Immature natural killer cell (primary cell): ENCODE data around the gene ZMYND12. TPM values are rescaled to one million over a fixed set of nuclear protein-coding genes. Genes with fewer than 3 reads are reported as not detected.

Experiments
- DNase-seq, 3 donors: peaks; one replicate each; pipeline ENCODE4 v3.0.0; 2022; ENCODE audit warnings: mixed read lengths in 1 of 3
- H3K27ac Mint-ChIP-seq, 6 donors: one replicate each; pipeline ENCODE4 v1.8.0; 2020; ENCODE audit warnings: mixed read lengths in 6 of 6, mild to moderate bottlenecking in 5 of 6, inconsistent platforms in 4 of 6, moderate library complexity in 3 of 6
- H3K27me3 Mint-ChIP-seq, 3 donors: one replicate each; pipeline ENCODE4 v1.8.0; 2020 to 2021; ENCODE audit warnings: low read depth in 3 of 3, mild to moderate bottlenecking in 3 of 3, mixed read lengths in 3 of 3, moderate library complexity in 3 of 3, inconsistent platforms in 1 of 3
- H3K36me3 Mint-ChIP-seq, 3 donors: one replicate each; pipeline ENCODE4 v1.8.0; 2020; ENCODE audit warnings: mixed read lengths in 3 of 3, inconsistent platforms in 2 of 3, mild to moderate bottlenecking in 2 of 3
- H3K4me1 Mint-ChIP-seq, 2 donors: one replicate each; pipeline ENCODE4 v1.8.0; 2020; ENCODE audit warnings: inconsistent platforms in 2 of 2, mild to moderate bottlenecking in 2 of 2, mixed read lengths in 2 of 2, moderate library complexity in 1 of 2
- H3K4me3 Mint-ChIP-seq, 5 donors: one replicate each; pipeline ENCODE4 v1.8.0; 2020; ENCODE audit warnings: mild to moderate bottlenecking in 5 of 5, mixed read lengths in 5 of 5, inconsistent platforms in 3 of 5, moderate library complexity in 3 of 5
- H3K9me3 Mint-ChIP-seq, 6 donors: one replicate each; pipeline ENCODE4 v1.8.0; 2020; ENCODE audit warnings: mild to moderate bottlenecking in 6 of 6, mixed read lengths in 6 of 6, inconsistent platforms in 4 of 6, moderate library complexity in 3 of 6
- polyA plus RNA-seq, 3 donors: library from polyadenylated mRNA; unstranded; fragments of 300-500 nt; fragmentation: Illumina TruSeq; gene quantifications; one replicate each; pipeline ENCODE4 v1.2.3, GENCODE V29; 2021

ZMYND12 gene
- polyA plus RNA-seq, 3 donors from 2014 or later: 0.39 TPM; not detected in 2

DNA sequence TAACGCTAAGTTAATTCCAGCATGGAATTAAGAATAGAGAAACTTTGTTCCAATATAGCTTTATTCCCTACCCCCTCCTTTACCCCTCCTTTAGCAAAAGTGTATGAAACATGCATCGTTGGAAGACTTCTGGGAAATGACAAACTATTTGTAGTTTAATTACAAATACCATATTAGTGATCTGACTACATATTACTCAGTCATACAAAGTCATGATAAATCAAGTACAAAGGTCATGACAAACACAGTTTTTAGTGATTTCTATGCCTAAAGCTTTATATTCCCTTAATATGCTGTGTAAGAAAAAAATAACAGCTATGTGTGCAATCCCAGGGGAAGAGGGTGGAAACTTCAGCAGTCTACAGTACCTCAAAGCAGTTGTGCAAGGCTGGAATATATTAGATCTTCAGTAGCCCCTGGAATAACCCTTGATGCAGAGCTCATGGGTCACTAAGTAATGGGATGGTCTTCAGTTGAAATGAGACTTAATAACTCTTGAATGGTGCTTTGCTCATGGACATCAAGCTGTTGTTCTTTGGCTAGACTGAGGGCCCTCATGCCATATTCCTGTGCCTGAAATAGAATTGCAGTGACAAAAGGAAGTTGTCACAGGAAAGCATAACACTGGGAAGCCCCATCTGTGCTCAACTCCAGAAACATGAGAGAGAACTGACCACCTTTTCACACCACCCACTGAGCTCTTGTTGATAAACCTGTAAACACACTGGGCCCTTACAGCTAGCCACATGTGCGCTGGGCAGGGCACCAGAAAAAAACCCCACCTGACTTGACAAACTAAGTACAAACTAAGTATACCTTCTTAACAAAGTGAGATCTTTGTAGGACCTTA lies 25.3 kb downstream of the ZMYND12 start:
- H3K27me3 Mint-ChIP-seq: no peaks in the 10 kb centered on the region
- H3K9me3 Mint-ChIP-seq: no peaks in the 10 kb centered on the region
- no peak overlapping the region for H3K4me3 Mint-ChIP-seq
- H3K27ac Mint-ChIP-seq: peak overlapping the region in 2 of 6 donors; percentile 3 to 36
- H3K36me3 Mint-ChIP-seq: no peaks in the 10 kb centered on the region
- peaks cover 0 to under 1% of the 10 kb centered on the region in 2 donors for H3K4me1 Mint-ChIP-seq
- DNase-seq: peak; percentile 10 to 28 (median 15)

DNA sequence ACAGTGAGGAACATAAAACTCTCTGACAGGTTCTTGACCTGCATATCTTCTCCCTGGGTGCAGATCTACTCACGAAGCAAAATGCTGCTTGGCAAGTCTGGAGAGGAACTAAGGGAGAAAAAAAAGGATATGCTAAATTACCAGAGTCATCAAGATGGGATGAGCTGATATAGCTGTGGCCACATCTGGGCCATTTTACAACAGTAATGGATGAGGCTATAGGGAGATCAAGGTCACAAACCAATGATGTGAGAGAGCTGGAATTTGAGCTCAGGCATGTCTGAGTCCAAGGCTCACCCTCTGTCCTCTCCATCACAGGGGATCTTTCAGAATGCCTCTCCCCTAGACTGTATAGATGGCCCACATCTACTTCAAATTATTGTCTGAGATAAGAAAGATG lies 26.2 kb downstream of the ZMYND12 start:
- H3K27ac Mint-ChIP-seq: no peak overlapping the region
- H3K27me3 Mint-ChIP-seq: no peaks in the 10 kb centered on the region
- no peaks in the 10 kb centered on the region for H3K36me3 Mint-ChIP-seq
- peaks cover 0 to 10% of the 10 kb centered on the region in 2 donors for H3K4me1 Mint-ChIP-seq
- H3K9me3 Mint-ChIP-seq: no peaks in the 10 kb centered on the region
- no peak overlapping the region for H3K4me3 Mint-ChIP-seq
- DNase-seq: no peak

DNA sequence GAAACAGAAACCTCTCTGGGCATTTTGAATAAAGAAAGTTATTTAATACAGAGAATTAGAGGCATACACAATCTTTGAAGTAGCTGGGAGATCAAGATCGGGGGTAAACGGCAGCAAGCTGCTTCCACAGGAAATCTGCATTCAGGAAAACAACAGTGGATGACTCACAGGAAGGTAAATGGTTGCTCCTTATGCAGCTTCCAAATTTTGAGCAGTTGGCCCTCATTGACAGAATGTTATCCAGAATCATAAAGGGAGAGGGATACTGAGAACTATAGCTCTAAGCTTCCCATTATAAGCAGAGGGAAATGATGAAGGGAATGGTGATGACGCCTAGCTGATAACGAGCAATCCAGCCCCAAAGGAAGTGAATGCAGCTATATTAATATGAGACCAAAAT lies 28.6 kb downstream of the ZMYND12 start:
- Mint-ChIP-seq H3K27ac (no peak overlapping the region), H3K4me3 (no peak overlapping the region), H3K27me3 (peaks cover 0 to 2% (median 0%) of the 10 kb centered on the region in 3 donors), H3K9me3 (no peaks in the 10 kb centered on the region), H3K4me1 (peaks cover 0 to 10% of the 10 kb centered on the region in 2 donors), H3K36me3 (no peaks in the 10 kb centered on the region)
- DNase-seq: no peak

DNA sequence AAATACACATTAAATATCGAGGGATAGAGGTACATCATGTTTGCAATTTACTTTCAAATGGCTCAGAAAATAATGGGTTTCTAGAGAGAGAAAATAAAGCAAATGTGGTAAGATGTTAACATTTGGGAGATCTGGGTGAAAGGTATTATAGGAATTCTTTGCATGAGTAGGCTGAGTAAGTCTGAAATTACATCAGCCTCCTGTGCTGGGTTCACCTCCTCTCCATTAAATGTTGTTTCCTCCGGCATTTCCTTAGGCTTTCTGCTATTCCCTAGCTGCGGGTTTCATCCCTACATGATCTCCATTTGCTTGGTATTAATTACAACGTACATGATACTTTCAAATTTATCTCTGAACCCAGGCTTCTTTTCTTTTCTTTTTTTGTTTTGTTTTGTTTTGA lies 31.6 kb downstream of the ZMYND12 start:
- no peaks in the 10 kb centered on the region for H3K36me3 Mint-ChIP-seq
- no peaks in the 10 kb centered on the region for H3K9me3 Mint-ChIP-seq
- DNase-seq: no peak
- peaks cover 0 to 10% of the 10 kb centered on the region in 2 donors for H3K4me1 Mint-ChIP-seq
- H3K27me3 Mint-ChIP-seq: peaks cover 0 to 9% (median 4%) of the 10 kb centered on the region in 3 donors
- H3K27ac Mint-ChIP-seq: no peak overlapping the region
- H3K4me3 Mint-ChIP-seq: no peak overlapping the region

DNA sequence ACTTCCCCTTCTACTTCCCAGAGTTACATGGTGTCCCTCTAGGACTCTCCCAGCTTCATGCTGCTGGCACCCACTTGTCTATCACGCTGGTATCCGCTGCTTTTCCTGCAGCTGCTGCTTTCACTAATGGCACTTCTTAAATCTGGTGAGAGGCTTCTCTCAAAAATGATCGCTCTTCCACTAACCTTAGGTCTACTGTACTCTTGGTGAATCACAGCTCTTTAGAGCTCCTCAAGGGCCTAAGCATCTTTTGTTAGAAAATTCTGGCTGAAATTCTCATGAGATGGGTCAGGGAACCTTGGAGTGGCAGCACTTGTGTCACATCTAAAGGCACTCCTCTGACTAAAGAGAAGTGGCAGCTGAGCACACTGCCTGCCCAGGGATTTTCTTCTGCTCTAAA lies 32.1 kb downstream of the ZMYND12 start:
- Mint-ChIP-seq H3K27ac (no peak overlapping the region), H3K4me3 (no peak overlapping the region), H3K9me3 (no peaks in the 10 kb centered on the region), H3K4me1 (peaks cover 0 to 10% of the 10 kb centered on the region in 2 donors), H3K36me3 (no peaks in the 10 kb centered on the region), H3K27me3 (peaks cover 0 to 9% (median 4%) of the 10 kb centered on the region in 3 donors)
- no peak for DNase-seq

DNA sequence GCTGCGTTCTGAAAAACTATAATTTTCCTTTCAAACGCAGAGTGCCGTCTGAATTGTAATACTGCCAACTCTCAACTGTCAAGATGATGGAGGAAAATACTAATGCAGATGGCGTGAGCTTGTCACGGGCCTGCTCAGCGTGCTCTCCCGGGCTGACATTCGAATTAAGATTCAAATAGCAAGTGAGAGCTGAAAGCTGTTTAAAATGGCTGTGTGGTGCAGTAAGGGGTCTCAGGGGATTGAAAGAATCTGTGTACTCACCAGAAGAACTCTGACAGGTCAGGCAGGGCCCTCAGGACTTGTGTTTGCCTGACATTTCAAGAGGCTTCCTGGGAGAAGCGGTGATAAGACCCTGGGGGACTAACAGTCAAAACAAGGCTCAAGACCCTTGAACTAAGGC lies 33.1 kb downstream of the ZMYND12 start:
- Mint-ChIP-seq H3K36me3 (no peaks in the 10 kb centered on the region), H3K4me1 (peaks cover 0 to 10% of the 10 kb centered on the region in 2 donors), H3K4me3 (no peak overlapping the region), H3K27ac (no peak overlapping the region), H3K27me3 (peaks cover 0 to 12% (median 4%) of the 10 kb centered on the region in 3 donors), H3K9me3 (no peaks in the 10 kb centered on the region)
- no peak for DNase-seq

DNA sequence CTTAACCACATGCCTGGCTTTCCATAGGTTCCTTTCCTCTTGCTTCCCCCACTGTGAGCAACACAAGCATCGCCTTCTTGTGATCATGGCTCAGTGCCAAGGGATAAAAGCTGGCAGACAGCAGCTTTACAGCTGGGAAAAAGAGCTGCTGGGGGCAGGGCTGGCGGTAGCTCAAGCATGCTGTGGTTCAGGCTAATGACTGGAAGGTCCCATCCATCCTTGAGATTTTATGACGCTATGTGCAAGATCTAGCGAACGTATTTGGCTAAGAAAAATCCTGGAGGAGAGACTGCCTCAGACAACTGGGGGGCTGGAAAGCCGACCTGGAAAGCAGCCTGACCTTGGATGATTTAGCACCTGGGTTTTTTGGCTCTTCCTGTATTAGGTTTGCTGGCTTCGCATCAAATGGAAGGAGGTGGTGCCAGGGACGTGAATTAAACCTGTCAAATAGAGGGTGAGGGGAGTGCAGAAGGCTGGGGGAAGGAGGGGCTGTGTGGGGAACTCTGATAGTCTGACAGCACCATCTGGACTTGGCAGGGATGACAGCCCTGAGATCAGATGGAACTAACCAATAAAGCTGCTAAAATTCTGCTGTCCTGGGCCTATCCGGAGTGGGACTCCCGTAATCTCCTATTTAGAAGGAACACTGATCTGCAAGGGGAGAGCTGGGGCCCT lies 34.8 kb downstream of the ZMYND12 start:
- Mint-ChIP-seq H3K4me3 (no peak overlapping the region), H3K27me3 (peaks cover 0 to 12% (median 4%) of the 10 kb centered on the region in 3 donors), H3K4me1 (peaks cover 0 to 10% of the 10 kb centered on the region in 2 donors), H3K27ac (no peak overlapping the region), H3K36me3 (no peaks in the 10 kb centered on the region), H3K9me3 (no peaks in the 10 kb centered on the region)
- no peak for DNase-seq

DNA sequence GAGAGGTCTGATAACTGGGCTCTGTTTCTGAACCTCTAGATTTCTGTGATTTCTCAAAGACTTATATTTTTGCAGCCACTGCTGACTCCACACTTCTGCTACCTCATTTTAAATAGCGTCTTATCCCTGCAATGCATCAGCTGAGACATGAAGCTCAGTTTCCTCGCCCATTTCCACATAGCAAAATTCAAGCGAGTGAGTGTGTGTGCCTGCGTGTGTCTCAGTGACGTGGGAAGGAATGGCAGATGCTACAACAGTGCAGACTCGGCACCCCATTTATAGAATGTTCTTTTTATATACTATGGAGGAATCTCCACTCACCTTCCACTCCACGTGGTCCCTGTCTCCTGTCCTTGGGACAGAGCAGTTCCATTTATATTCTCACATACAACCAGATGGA lies 35.7 kb downstream of the ZMYND12 start:
- Mint-ChIP-seq H3K4me3 (no peak overlapping the region), H3K9me3 (no peaks in the 10 kb centered on the region), H3K4me1 (peaks cover 0 to 6% of the 10 kb centered on the region in 2 donors), H3K36me3 (no peaks in the 10 kb centered on the region), H3K27ac (no peak overlapping the region), H3K27me3 (peaks cover 0 to 12% (median 4%) of the 10 kb centered on the region in 3 donors)
- no peak for DNase-seq

DNA sequence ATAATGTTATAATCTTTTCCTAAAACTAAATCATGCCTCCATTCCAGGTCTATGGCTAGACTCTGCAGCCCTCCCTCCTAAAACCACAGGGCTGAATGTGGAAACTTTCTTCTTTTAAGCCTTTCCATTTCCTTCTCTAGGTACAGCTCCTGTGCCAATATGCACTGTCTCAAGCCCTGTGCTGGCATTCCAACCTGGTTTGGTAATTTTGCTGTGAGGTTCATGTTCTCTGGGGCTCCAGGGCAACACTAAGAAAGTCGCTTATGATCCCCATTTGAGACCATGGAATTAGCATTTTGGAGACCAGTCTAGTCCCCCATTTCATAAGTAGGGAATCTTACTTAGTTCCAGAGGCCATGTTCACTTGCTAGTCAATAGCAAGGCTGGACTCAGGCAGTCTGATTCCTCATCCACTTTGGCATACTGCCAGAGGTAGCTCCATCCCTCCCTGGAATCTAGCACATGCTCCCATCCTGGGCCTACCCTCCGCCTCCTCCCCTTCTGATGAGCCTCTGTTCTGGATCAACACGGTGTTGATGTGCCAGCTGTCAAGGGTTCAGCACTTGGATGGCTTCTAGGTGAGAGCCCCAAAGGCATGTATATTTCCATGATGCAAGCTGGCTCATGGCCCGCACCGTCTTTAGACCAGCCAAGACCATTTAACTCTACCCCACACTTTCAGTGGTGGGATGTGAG lies 36.5 kb downstream of the ZMYND12 start:
- H3K9me3 Mint-ChIP-seq: no peaks in the 10 kb centered on the region
- DNase-seq: no peak
- H3K27ac Mint-ChIP-seq: no peak overlapping the region
- no peak overlapping the region for H3K4me3 Mint-ChIP-seq
- H3K4me1 Mint-ChIP-seq: no peaks in the 10 kb centered on the region
- no peaks in the 10 kb centered on the region for H3K36me3 Mint-ChIP-seq
- H3K27me3 Mint-ChIP-seq: peaks cover 1 to 12% (median 4%) of the 10 kb centered on the region in 3 donors

DNA sequence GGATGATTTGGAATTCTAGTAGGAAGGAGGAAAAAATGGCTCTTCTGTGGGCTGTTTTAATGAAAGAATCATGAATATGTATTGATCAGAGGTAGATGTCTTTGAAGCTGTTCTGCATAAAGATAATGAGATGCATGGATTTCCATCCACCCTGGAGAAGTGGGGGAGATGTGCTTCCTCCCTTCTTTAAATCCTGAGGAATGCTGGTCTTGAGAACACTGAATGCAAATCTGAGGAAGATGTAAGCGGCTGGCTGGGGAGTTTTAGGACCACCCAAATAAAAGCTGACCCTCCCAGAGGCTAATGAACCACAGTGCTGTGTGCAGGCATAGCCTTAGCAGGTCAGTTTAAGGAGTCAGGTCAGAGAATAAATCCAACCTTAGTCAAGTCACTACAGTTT lies 37.3 kb downstream of the ZMYND12 start:
- Mint-ChIP-seq H3K27me3 (peaks cover 1 to 12% (median 4%) of the 10 kb centered on the region in 3 donors), H3K27ac (no peak overlapping the region), H3K9me3 (no peaks in the 10 kb centered on the region), H3K36me3 (no peaks in the 10 kb centered on the region), H3K4me3 (no peak overlapping the region), H3K4me1 (no peaks in the 10 kb centered on the region)
- DNase-seq: no peak

DNA sequence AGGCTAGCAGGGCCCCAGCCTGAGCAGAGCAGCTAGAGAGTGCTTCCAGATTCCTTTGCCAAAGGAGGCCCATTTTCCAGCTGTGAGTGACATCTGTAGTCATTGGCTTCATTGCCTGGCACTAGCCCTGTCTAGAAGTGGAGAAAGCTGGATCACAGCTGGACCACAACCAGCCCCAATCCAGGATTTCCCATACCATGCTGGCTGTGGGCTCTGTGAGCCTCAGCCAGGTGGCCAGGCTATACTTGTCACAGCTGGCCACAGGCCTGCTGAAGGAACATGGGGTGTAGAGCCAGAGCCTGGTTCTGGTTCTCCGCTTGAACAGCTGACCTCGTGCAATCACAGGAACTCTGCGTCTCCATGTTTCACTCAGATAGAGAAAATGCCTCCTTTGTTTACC lies 38.7 kb downstream of the ZMYND12 start:
- no peak for DNase-seq
- Mint-ChIP-seq H3K36me3 (no peaks in the 10 kb centered on the region), H3K9me3 (no peaks in the 10 kb centered on the region), H3K4me3 (no peak overlapping the region), H3K4me1 (no peaks in the 10 kb centered on the region), H3K27ac (no peak overlapping the region), H3K27me3 (peaks cover 1 to 14% (median 4%) of the 10 kb centered on the region in 3 donors)

DNA sequence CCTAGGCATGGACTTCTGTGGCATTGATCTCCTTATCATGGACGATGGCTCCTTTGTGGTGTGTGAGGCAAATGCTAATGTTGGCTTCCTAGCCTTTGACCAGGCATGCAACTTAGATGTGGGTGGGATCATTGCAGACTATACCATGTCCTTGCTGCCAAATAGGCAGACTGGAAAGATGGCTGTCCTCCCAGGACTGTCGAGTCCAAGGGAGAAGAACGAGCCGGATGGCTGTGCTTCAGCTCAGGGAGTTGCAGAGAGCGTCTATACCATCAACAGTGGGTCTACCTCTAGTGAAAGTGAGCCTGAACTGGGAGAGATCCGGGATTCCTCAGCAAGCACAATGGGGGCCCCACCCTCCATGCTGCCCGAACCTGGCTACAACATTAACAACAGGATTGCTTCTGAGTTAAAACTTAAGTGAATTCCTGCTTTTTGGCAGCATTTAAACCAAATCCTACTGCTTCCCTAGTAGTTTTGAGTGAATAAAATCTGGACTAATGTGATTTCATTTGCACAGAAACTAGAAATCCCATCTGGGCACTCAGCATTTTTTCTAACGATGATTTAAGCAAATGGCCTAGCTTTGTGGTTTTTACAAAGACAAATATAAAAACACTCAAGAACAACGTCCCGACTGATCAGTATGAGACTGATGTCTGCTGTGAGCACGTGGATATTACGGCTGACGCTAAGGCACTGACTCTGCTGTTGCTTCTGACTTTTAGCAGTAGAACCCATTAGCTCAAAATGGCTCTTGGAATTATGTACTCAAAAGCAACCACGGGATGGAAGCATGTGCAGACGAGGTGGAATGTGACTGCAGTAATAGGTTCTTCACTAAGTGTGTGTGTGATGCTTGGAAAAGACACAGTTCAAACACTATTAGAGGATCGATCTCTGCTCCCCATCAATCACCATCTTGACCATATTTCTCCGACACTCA lies 41.0 kb downstream of the ZMYND12 start:
- no peak overlapping the region for H3K4me3 Mint-ChIP-seq
- no peaks in the 10 kb centered on the region for H3K9me3 Mint-ChIP-seq
- peaks cover 0 to 7% (median 1%) of the 10 kb centered on the region in 3 donors for H3K27me3 Mint-ChIP-seq
- no peaks in the 10 kb centered on the region for H3K4me1 Mint-ChIP-seq
- DNase-seq: no peak
- no peaks in the 10 kb centered on the region for H3K36me3 Mint-ChIP-seq
- H3K27ac Mint-ChIP-seq: no peak overlapping the region

DNA sequence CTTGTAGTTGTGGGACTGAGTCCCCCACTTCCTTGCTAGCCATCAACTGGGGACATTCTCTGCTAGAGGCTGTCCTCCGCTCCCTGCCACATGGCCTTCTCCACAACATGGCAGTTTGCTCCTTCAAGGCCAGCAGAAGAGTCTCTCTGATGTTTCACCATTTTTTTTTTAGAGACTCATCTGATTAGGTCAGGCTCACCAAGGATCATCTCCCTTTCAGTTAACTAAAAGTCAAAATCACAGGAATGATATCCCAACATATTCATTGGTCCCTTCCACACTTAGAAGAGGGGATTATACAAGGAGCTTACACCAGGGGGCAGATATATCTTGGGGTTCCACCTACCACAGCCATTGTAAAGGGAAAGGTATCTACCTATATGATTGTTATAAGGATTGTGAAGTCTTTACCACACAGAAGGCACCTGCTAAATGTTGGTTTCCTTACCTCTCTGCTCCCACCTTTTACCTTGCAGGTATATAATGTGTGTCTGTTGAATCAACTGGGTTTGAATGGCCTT lies 51.9 kb downstream of the ZMYND12 start:
- H3K36me3 Mint-ChIP-seq: no peaks in the 10 kb centered on the region
- no peaks in the 10 kb centered on the region for H3K9me3 Mint-ChIP-seq
- peaks cover 3 to 8% (median 5%) of the 10 kb centered on the region in 3 donors for H3K27me3 Mint-ChIP-seq
- no peaks in the 10 kb centered on the region for H3K4me1 Mint-ChIP-seq
- H3K27ac Mint-ChIP-seq: no peak overlapping the region
- no peak for DNase-seq
- H3K4me3 Mint-ChIP-seq: no peak overlapping the region
